Lower leg skin (tissue), 3 donors: Measurements from ENCODE around the gene TANGO6.

Experiments
- CTCF ChIP-seq, 3 donors: fragments of 450-650 bp; IDR thresholded peaks; one replicate each; pipeline ENCODE4 v1.5.1; 2016; ENCODE audit warnings: antibody characterized with exemption in 3 of 3, mild to moderate bottlenecking in 3 of 3, moderate library complexity in 2 of 3
- POLR2A ChIP-seq, 2 donors: fragments of 450-650 bp; IDR thresholded peaks; one replicate each; pipeline ENCODE4 v1.6.1; 2016 to 2017; ENCODE audit warnings: antibody characterized with exemption in 2 of 2, mild to moderate bottlenecking in 1 of 2, moderate library complexity in 1 of 2

DNA sequence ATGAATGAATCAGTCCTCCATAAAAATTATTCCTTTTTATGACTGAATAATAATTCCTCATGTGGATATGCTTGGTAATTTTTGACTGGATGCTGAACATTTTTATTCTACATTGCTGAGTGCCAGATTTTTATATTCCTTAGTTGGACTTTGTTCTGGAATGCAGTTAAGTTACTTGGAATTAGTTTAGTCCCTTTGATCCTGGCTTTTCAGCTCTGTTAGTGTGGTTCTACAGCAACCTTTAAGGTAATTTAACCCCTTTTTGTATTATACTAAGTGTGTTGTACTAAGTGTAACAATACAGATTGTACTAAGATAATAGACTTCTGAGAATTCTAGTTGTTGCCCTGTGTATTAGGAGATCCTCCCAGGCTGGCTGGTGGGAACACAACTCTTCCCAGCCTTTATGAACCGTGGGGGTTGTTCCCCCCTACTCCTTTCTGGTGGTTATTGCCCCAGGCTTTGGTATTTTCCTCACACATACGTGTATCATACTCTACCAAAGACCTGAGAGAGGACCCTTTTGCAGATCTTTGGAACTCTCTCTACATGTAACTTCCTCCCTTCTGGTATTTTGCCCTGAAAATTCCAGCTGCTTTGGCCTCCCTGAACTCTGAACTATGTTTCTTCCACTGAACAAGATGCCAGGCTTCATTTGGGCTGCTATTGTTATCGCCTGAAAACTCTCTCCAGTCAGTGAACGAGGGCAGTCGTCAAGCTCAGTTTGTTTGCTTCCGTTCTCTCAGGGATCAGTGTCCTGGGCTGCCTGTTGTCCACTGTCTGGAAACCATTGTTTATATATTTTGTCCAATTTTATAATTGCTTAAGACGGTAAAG, 30.5 kb downstream of the TANGO6 start:
- TF ChIP-seq CTCF (IDR thresholded peaks at IDR 0.05), result no peak
- TF ChIP-seq POLR2A (IDR thresholded peaks at IDR 0.05), result no peak
